ENCODE measurements around the gene ZBTB42.

DNA sequence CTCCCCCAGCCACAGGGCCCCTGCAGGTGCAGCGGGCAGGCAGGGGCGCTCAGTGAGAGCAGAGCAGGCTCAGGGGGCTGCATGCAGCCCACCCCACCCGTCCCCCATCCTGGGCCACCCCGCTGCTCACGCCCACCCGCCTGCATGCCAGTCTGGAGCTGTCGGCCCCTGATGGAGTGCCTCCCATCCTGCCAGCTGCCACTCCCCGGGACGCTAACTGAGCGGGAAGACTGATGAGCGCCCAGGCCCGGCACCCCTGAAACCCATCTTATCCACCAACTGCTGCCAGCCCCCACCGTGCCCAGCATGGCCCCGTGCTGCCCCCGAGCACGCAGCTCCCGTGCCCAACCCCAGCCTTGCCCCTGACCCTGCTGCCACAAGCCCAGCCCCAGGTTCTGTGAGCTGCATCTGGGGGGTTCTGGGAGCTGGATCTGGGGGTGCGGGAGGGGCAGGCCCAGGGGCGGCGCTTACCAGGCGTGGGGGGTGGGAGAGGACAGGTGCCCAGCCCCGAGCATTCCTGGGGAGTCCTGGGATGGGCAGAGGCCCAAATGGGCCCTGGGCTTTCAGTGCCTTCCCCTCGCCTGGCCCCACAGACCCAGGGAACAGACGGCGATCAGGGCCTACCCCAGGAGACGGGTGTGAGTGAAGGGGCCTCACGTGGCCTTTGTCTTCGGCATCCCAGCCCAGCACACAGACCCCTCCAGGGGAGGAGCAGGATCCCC, 18.7 kb upstream of the ZBTB42 start:
- TF ChIP-seq, protein P1, sequence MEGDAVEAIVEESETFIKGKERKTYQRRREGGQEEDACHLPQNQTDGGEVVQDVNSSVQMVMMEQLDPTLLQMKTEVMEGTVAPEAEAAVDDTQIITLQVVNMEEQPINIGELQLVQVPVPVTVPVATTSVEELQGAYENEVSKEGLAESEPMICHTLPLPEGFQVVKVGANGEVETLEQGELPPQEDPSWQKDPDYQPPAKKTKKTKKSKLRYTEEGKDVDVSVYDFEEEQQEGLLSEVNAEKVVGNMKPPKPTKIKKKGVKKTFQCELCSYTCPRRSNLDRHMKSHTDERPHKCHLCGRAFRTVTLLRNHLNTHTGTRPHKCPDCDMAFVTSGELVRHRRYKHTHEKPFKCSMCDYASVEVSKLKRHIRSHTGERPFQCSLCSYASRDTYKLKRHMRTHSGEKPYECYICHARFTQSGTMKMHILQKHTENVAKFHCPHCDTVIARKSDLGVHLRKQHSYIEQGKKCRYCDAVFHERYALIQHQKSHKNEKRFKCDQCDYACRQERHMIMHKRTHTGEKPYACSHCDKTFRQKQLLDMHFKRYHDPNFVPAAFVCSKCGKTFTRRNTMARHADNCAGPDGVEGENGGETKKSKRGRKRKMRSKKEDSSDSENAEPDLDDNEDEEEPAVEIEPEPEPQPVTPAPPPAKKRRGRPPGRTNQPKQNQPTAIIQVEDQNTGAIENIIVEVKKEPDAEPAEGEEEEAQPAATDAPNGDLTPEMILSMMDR (conservative IDR thresholded peaks at IDR 0.05): no peak
- no peak for TF ChIP-seq ZFX (IDR thresholded peaks at IDR 0.05)
